Subcutaneous abdominal adipose tissue (tissue), 5 donors: Measurements from ENCODE around the gene CXCR3.
"Not testable (repeated sequence)": the region's sequence is repeated elsewhere in the genome, so short reads cannot be mapped to it uniquely, and the experiment has no call there.

Experiments
- H3K27ac ChIP-seq: one replicate; pipeline ENCODE4 v1.7.0; 2013; ENCODE audit warnings: low read depth, mild to moderate bottlenecking, inconsistent platforms, low read length, moderate library complexity
- H3K27me3 ChIP-seq, 5 donors: one replicate each; pipeline ENCODE4 v1.7.0; 2013; ENCODE audit warnings: low read length in 5 of 5, inconsistent platforms in 1 of 5; ENCODE audit not compliant: control insufficient read depth in 5 of 5, insufficient read depth in 4 of 5
- H3K36me3 ChIP-seq, 5 donors: one replicate each; pipeline ENCODE4 v1.7.0; 2013; ENCODE audit warnings: low read length in 5 of 5; ENCODE audit not compliant: control insufficient read depth in 5 of 5, insufficient read depth in 5 of 5
- H3K4me1 ChIP-seq, 5 donors: one replicate each; pipeline ENCODE4 v1.7.0; 2013; ENCODE audit warnings: low read length in 5 of 5, mild to moderate bottlenecking in 3 of 5, moderate library complexity in 1 of 5; ENCODE audit not compliant: control insufficient read depth in 5 of 5, insufficient read depth in 5 of 5
- H3K4me3 ChIP-seq, 5 donors: one replicate each; pipeline ENCODE4 v1.7.0; 2013; ENCODE audit warnings: low read length in 5 of 5, low read depth in 1 of 5
- H3K9ac ChIP-seq, 5 donors: one replicate each; pipeline ENCODE4 v1.7.0; 2013; ENCODE audit warnings: low read length in 5 of 5, mild to moderate bottlenecking in 4 of 5, moderate library complexity in 3 of 5
- H3K9me3 ChIP-seq, 5 donors: one replicate each; pipeline ENCODE4 v1.7.0; 2013; ENCODE audit warnings: low read length in 5 of 5; ENCODE audit not compliant: control insufficient read depth in 5 of 5
- donor health status: healthy.
- donor health status: healthy.
- donor health status: healthy.
- donor health status: healthy.
- donor health status: healthy.

The CXCR3 gene

GRCh38 chrX:71615954-71616353 lies 2.4 kb downstream of the CXCR3 start:
- peaks cover 5 to 35% (median 21%) of the 10 kb centered on the region in 5 donors for H3K36me3 ChIP-seq
- no peak overlapping the region for H3K4me3 ChIP-seq
- H3K4me1 ChIP-seq: peaks cover 0 to 5% (median 0%) of the 10 kb centered on the region in 5 donors
- H3K27ac ChIP-seq: no peak overlapping the region
- no peak overlapping the region for H3K9ac ChIP-seq
- peaks cover 0 to 25% (median 6%) of the 10 kb centered on the region in 5 donors for H3K27me3 ChIP-seq
- H3K9me3 ChIP-seq: peaks cover 0 to 4% (median 0%) of the 10 kb centered on the region in 5 donors

GRCh38 chrX:71615056-71615455 lies 3.3 kb downstream of the CXCR3 start:
- peaks cover 0 to 5% (median 0%) of the 10 kb centered on the region in 5 donors for H3K4me1 ChIP-seq
- peaks cover 0 to 22% (median 6%) of the 10 kb centered on the region in 5 donors for H3K27me3 ChIP-seq
- H3K9ac ChIP-seq: no peak overlapping the region
- no peak overlapping the region for H3K27ac ChIP-seq
- no peaks in the 10 kb centered on the region for H3K9me3 ChIP-seq
- no peak overlapping the region for H3K4me3 ChIP-seq
- H3K36me3 ChIP-seq: peaks cover 5 to 40% (median 28%) of the 10 kb centered on the region in 5 donors

- Histone ChIP-seq H3K9ac (no peak overlapping the region), H3K9me3 (no peaks in the 10 kb centered on the region), H3K4me1 (peaks cover 0 to 3% (median 0%) of the 10 kb centered on the region in 5 donors), H3K27ac (no peak overlapping the region), H3K4me3 (no peak overlapping the region), H3K36me3 (peaks cover 14 to 54% (median 42%) of the 10 kb centered on the region in 5 donors), H3K27me3 (peaks cover 0 to 22% (median 6%) of the 10 kb centered on the region in 5 donors)
Observed at GRCh38 chrX:71612256-71612655, 6.1 kb downstream of the CXCR3 start.

- Histone ChIP-seq H3K27me3 (peaks cover 0 to 20% (median 3%) of the 10 kb centered on the region in 5 donors), H3K36me3 (peaks cover 14 to 56% (median 42%) of the 10 kb centered on the region in 5 donors)
- not testable (repeated sequence) for H3K9me3 ChIP-seq
Observed at GRCh38 chrX:71611736-71612135, 6.6 kb downstream of the CXCR3 start.

GRCh38 chrX:71609095-71609750 lies 9.1 kb downstream of the CXCR3 start:
- Histone ChIP-seq H3K4me3 (no peak overlapping the region), H3K27ac (no peak overlapping the region), H3K9me3 (peaks cover 0 to 2% (median 0%) of the 10 kb centered on the region in 5 donors), H3K27me3 (peaks cover 0 to 18% (median 4%) of the 10 kb centered on the region in 5 donors), H3K36me3 (peaks cover 14 to 72% (median 56%) of the 10 kb centered on the region in 5 donors), H3K9ac (no peak overlapping the region), H3K4me1 (peaks cover 0 to 12% (median 3%) of the 10 kb centered on the region in 5 donors)

More at GRCh38 chrX:71611736-71612135, 6.6 kb downstream of the CXCR3 start:
- not testable (repeated sequence) for H3K9ac ChIP-seq, H3K4me3 ChIP-seq, H3K27ac ChIP-seq, H3K4me1 ChIP-seq

- Histone ChIP-seq H3K27me3 (peaks cover 0 to 15% (median 4%) of the 10 kb centered on the region in 5 donors), H3K27ac (no peak overlapping the region), H3K9me3 (peaks cover 0 to 3% (median 2%) of the 10 kb centered on the region in 5 donors), H3K4me3 (no peak overlapping the region), H3K4me1 (peaks cover 0 to 12% (median 3%) of the 10 kb centered on the region in 5 donors), H3K9ac (no peak overlapping the region), H3K36me3 (peaks cover 13 to 67% (median 57%) of the 10 kb centered on the region in 5 donors)
Observed at GRCh38 chrX:71607488-71607887, 10.8 kb downstream of the CXCR3 start.

GRCh38 chrX:71606536-71607216 lies 11.6 kb downstream of the CXCR3 start:
- H3K27ac ChIP-seq: no peak overlapping the region
- H3K9ac ChIP-seq: no peak overlapping the region

GRCh38 chrX:71604796-71605568 lies 13.3 kb downstream of the CXCR3 start:
- peaks cover 0 to 3% (median 2%) of the 10 kb centered on the region in 5 donors for H3K9me3 ChIP-seq
- H3K4me3 ChIP-seq: no peak overlapping the region
- H3K27ac ChIP-seq: no peak overlapping the region
- H3K27me3 ChIP-seq: peaks cover 0 to 9% (median 4%) of the 10 kb centered on the region in 5 donors
- H3K4me1 ChIP-seq: peaks cover 0 to 12% (median 3%) of the 10 kb centered on the region in 5 donors
- no peak overlapping the region for H3K9ac ChIP-seq
- peaks cover 13 to 55% (median 46%) of the 10 kb centered on the region in 5 donors for H3K36me3 ChIP-seq

More at GRCh38 chrX:71606536-71607216, 11.6 kb downstream of the CXCR3 start:
- Histone ChIP-seq H3K4me1 (peaks cover 0 to 12% (median 3%) of the 10 kb centered on the region in 5 donors), H3K36me3 (peaks cover 13 to 63% (median 55%) of the 10 kb centered on the region in 5 donors), H3K9me3 (peaks cover 0 to 3% (median 2%) of the 10 kb centered on the region in 5 donors), H3K4me3 (no peak overlapping the region), H3K27me3 (peaks cover 0 to 15% (median 4%) of the 10 kb centered on the region in 5 donors)

GRCh38 chrX:71604141-71604540 lies 14.2 kb downstream of the CXCR3 start:
- peaks cover 0 to 6% (median 3%) of the 10 kb centered on the region in 5 donors for H3K27me3 ChIP-seq
- H3K36me3 ChIP-seq: peaks cover 12 to 52% (median 41%) of the 10 kb centered on the region in 5 donors
- H3K9me3 ChIP-seq: peaks cover 0 to 3% (median 2%) of the 10 kb centered on the region in 5 donors
- no peak overlapping the region for H3K27ac ChIP-seq
- no peak overlapping the region for H3K4me3 ChIP-seq
- H3K4me1 ChIP-seq: peaks cover 0 to 12% (median 3%) of the 10 kb centered on the region in 5 donors
- no peak overlapping the region for H3K9ac ChIP-seq
